GM18861 (cell line): Measurements from ENCODE around the gene CASQ1.
A peak's percentile ranks its signal among the peaks of the same experiment; 100 is the strongest.

Source experiments
- ATAC-seq: cut with Tn5 transposase; IDR thresholded peaks from one replicate; pipeline ENCODE4 v1.9.1; 2021; ENCODE audit not compliant: unreplicated experiment

CASQ1 gene

GRCh38 chr1:160168016-160168415 lies 22.4 kb upstream of the CASQ1 start:
- no peak for ATAC-seq

DNA sequence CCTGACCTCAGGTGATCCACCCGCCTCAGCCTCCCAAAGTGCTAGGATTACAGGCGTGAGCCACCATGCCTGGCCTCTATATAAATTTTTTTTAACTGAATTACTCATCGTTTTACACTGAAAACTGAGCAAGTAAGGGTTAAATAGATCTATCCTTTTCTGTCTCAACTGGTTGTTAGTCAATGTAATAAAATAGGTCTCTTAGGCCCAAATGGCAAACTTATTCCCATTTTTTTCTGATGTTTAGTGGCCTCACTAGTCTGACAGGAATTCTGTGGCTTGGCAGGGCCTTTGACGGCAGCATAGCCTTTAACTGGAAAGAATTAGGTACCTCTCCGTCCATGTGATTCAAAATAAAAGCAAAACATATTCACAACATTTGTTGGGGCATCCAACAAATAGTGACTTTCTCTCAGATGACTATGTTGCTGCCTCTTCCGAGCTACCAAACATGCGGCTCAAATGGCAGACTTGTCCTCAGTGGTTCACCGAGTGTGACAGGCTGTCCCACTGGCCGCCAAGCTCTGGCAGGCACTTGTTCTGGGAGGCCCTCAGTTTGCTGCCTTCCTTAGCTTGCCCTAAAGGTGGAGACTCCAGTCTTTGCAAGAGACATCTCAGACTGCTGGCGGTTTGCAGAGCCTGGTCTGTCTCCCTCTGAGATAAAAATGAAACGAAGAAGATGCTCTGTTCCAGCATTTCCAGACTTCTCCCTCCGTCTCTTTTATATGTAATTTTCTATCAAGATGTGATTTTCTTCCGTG lies 21.6 kb upstream of the CASQ1 start:
- no peak for ATAC-seq

GRCh38 chr1:160169553-160170399 lies 20.6 kb upstream of the CASQ1 start:
- peak; percentile 53 for ATAC-seq

DNA sequence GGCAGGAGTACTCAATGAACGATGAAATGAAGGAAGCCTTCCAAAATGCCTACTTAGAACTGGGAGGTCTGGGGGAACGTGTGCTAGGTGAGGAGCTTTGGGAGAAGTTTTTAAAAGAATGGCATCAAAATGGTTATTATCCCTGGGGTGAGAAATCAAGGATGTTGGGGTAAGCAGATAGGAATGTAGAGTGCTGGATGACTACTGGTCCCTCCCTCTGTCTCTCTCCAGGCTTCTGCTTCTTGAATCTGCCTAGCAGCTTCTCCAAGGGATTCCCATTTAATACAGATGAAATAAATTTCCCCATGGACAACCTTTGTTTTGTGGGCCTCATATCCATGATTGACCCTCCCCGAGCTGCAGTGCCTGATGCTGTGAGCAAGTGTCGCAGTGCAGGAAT lies 19.0 kb upstream of the CASQ1 start:
- no peak for ATAC-seq

DNA sequence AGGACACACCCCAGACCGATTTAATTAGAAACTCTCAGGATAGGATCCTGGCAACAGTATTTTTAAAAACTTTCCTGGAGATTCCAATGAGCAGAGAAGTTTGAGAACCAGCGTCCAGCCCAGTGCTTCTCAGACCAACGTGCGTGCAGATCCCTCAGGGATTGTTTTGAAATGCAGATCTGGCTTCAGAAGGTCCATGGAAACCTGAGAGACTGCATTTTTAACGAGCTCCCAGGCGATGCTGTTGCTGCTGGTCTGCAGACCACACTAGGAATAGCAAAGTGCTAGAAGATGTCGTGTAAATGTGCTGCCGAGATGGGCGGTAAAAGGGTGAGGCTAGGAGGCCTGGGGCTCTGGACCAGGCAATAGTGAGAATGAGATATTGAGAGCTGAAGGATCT lies 18.4 kb upstream of the CASQ1 start:
- no peak for ATAC-seq

DNA sequence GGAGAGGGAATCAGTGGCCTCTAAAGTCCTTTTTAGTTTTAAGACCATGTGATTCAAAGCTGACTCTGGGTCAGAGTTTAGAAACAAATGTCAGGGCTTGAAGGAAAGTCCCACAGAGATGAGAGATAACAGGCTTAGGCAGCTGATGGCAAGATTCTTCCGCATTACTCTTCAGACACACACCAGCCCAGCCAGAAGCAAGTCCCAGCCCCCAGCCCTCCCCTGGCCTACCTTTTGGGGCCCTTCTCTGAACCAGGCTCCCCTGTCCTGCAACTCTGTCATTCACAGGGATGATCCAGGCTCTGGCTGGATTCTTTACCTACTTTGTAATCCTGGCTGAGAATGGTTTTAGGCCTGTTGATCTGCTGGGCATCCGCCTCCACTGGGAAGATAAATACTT lies 13.1 kb upstream of the CASQ1 start:
- ATAC-seq, result no peak

DNA sequence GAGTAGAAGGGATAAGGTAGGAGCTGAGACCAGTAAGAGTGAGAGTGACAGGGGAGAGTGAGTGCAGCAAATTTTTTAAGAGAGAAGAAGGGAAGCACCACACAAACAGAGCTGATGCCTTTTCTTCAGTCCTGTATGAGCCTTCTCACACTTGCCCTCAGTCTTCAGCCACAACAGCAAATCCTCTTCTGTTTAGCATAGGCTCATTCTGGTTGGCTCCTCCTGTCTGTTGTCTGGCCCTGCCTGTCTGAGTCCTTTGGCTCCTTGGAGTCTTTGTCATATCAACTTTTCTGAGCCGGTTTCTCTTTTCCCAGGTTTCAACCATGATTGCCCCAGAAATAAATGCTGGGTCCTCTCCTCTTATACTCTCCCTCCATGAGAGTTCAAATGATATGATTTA lies 12.7 kb upstream of the CASQ1 start:
- no peak for ATAC-seq

DNA sequence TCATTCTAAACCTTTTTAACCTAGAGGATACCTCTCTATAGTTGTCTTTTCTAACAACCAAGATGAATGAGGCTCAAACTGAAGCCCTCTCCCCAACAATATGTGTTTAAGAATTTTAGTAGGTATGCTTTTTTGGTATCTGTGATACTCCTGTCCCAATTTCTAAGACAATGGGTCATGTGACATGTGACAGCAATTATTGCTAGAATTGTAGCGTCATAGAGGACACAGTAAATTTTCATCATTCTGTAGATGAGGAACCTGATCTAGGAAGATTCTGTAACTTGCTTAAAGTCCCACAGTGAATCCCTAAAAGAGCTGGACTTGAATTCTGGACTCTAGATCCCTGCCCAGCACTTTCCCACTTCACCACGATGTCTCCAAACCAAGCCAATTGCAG lies 11.6 kb upstream of the CASQ1 start:
- no peak for ATAC-seq

- ATAC-seq, result no peak
Observed at GRCh38 chr1:160179336-160179735, 11.0 kb upstream of the CASQ1 start.

GRCh38 chr1:160186246-160186645 lies 4.1 kb upstream of the CASQ1 start:
- no peak for ATAC-seq

GRCh38 chr1:160186729-160187128 lies 3.6 kb upstream of the CASQ1 start:
- ATAC-seq, result no peak

- no peak for ATAC-seq
Observed at GRCh38 chr1:160187407-160187806, 3.0 kb upstream of the CASQ1 start.

GRCh38 chr1:160188341-160188740 lies 2.0 kb upstream of the CASQ1 start:
- ATAC-seq, result no peak

- ATAC-seq, result no peak
Observed at GRCh38 chr1:160191756-160192155, 1.4 kb downstream of the CASQ1 start.

DNA sequence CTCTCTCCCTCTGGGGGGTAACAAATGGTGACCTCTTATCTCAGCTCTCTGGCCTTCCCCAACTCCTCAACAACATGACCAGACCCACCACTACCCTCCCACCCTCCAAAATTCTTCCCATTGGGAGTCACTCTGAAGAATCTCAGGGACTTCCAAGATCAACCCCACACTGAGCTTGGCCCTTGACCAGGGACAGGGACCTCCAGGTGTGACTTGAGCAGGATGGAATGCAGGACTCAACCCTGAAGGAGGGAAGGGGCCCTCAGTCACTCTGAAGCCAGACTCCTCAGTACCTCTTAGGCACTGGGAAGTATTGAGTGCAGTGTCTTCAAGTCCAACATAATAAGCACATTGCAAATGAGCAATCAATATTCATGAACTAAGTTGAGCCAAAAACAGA lies 1.9 kb downstream of the CASQ1 start:
- ATAC-seq, result no peak

- ATAC-seq, result no peak
Observed at GRCh38 chr1:160193091-160193819, 2.9 kb downstream of the CASQ1 start.

GRCh38 chr1:160193832-160194736 lies 3.7 kb downstream of the CASQ1 start:
- ATAC-seq, result no peak

GRCh38 chr1:160194737-160195059 lies 4.3 kb downstream of the CASQ1 start:
- no peak for ATAC-seq

DNA sequence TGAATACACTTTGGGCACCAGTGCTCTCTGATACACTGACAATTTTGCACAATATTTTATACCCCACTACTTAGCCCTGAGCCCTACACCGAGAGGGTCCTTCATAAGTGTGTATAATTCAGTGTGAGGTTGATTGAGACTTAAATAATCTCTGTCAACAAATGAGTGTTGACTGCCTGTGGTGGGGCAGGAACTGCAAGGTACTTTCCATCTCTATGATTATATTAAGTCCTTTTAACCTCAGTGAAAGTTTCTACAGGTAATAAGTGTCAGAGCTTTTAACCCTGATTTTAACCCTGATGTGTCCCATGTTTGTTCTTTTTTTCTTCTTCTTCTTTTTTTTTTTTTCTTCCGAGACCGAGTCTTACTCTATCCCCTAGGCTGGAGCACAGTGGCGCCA lies 5.8 kb downstream of the CASQ1 start:
- no peak for ATAC-seq

GRCh38 chr1:160197231-160197630 lies 6.9 kb downstream of the CASQ1 start:
- ATAC-seq, result no peak

DNA sequence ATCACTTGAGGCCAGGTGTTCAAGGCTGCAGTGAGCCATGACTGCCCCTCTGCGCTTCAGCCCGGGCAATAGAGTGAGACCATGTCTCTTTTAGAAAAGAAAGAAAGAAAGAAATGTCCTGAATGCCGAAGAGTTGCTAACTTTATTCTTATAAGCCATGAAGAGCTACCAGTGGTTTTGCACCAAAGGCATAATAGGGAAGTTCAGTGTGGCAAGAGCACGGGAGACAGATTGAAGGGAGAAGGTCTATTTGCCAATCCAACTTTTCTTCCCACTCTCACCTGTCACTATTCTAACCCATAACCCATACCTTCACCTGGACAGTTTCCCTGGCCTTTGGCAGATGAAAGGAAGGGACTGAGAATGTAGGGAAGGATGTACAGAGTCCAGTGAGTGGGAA lies 10.4 kb downstream of the CASQ1 start:
- ATAC-seq, result no peak
